PFSK-1 (cell line): Measurements from ENCODE around the gene MYOT.

Source experiments
- FOXP2 ChIP-seq: optimal IDR thresholded peaks from 2 replicates; pipeline ENCODE3; 2011; ENCODE audit warnings: borderline replicate concordance, control low read depth, inconsistent platforms; ENCODE audit not compliant: insufficient read depth; ENCODE audit errors: extremely low read length, extremely low read depth
- POLR2AphosphoS5 ChIP-seq: IDR thresholded peaks from 2 replicates; pipeline ENCODE4 v1.6.1; 2012; ENCODE audit warnings: low read depth, mild to moderate bottlenecking, control low read depth, low read length, moderate library complexity
- SIN3A ChIP-seq: IDR thresholded peaks from 2 replicates; pipeline ENCODE4 v1.6.1; 2012; ENCODE audit warnings: mild to moderate bottlenecking, low read length, moderate library complexity, borderline replicate concordance; ENCODE audit not compliant: insufficient read depth
- TAF1 ChIP-seq: IDR thresholded peaks from 2 replicates; pipeline ENCODE4 v1.6.1; 2012; ENCODE audit warnings: low read length, control low read depth, borderline replicate concordance; ENCODE audit not compliant: insufficient read depth
- TF ChIP-seq, protein P1 (sequence below), 2 experiments: IDR thresholded peaks; 2 replicates each; pipeline versions ENCODE4 v1.6.1 to v1.8.0; 2011 to 2012; ENCODE audit warnings: low read depth in 2 of 2, low read length in 2 of 2, control low read depth in 1 of 2, inconsistent platforms in 1 of 2, mild to moderate bottlenecking in 1 of 2, moderate library complexity in 1 of 2; ENCODE audit not compliant: insufficient read depth in 1 of 2

MYOT gene

GRCh38 chr5:137914758-137915157 is 47.1 kb downstream of the MYOT start:
- TF ChIP-seq SIN3A (no peak), TAF1 (no peak), FOXP2 (no peak), POLR2AphosphoS5 (no peak)

GRCh38 chr5:137916923-137917322 is 49.3 kb downstream of the MYOT start:
- TF ChIP-seq POLR2AphosphoS5, result no peak
- TF ChIP-seq, protein P1, sequence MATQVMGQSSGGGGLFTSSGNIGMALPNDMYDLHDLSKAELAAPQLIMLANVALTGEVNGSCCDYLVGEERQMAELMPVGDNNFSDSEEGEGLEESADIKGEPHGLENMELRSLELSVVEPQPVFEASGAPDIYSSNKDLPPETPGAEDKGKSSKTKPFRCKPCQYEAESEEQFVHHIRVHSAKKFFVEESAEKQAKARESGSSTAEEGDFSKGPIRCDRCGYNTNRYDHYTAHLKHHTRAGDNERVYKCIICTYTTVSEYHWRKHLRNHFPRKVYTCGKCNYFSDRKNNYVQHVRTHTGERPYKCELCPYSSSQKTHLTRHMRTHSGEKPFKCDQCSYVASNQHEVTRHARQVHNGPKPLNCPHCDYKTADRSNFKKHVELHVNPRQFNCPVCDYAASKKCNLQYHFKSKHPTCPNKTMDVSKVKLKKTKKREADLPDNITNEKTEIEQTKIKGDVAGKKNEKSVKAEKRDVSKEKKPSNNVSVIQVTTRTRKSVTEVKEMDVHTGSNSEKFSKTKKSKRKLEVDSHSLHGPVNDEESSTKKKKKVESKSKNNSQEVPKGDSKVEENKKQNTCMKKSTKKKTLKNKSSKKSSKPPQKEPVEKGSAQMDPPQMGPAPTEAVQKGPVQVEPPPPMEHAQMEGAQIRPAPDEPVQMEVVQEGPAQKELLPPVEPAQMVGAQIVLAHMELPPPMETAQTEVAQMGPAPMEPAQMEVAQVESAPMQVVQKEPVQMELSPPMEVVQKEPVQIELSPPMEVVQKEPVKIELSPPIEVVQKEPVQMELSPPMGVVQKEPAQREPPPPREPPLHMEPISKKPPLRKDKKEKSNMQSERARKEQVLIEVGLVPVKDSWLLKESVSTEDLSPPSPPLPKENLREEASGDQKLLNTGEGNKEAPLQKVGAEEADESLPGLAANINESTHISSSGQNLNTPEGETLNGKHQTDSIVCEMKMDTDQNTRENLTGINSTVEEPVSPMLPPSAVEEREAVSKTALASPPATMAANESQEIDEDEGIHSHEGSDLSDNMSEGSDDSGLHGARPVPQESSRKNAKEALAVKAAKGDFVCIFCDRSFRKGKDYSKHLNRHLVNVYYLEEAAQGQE (IDR thresholded peaks at IDR 0.05; ENCODE audit: insufficient read depth in 1 of 2, low read depth in 2 of 2, low read length in 2 of 2), result no peak
- TF ChIP-seq SIN3A, result no peak
- TF ChIP-seq TAF1, result no peak
- no peak for TF ChIP-seq FOXP2

DNA sequence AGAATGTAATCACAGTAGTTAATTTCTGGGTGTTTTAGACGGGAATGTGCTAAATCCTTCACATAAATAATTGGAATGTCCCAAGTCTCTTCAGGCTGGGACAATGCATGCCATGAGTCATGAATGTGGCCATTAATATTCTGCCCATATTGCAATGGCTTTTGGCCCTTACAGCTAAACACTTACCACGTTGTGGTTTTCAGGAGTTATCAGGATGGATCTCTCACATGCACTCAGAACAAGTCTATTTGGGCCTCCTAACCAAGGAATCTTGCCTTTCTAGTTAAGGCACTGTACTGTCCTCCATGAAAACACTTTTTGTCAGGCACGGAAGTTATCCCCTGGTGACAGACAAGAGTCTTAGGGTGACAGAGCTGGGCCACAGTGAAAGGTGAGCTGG is 54.3 kb downstream of the MYOT start:
- TF ChIP-seq POLR2AphosphoS5 (no peak), SIN3A (no peak), FOXP2 (no peak), TAF1 (no peak)
- TF ChIP-seq, protein P1 (IDR thresholded peaks at IDR 0.05; ENCODE audit: insufficient read depth in 1 of 2, low read depth in 2 of 2, low read length in 2 of 2), result no peak

DNA sequence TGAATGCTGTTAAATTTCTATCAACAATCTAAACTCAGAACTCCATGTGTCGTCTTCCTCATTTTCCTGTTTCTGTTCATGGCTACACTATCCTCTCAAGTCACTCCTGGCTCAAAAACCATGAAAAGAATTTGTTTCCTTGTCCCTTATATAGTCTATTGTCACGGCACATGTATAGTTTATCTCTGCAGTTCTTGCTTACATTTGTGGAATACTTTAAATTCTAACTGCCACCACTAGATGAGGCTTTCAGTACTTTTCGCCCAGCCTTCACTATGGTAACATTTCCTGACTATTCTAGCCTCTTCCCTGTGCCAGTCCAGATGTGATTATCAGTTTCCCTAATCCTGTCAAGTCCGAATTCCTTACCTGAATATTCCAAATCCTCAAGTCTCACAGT is 56.2 kb downstream of the MYOT start:
- TF ChIP-seq TAF1, result no peak
- TF ChIP-seq POLR2AphosphoS5, result no peak

- TF ChIP-seq, protein P1 (IDR thresholded peaks at IDR 0.05; ENCODE audit: insufficient read depth in 1 of 2, low read depth in 2 of 2, low read length in 2 of 2), result no peak
- TF ChIP-seq FOXP2 (no peak), POLR2AphosphoS5 (no peak), TAF1 (no peak), SIN3A (no peak)
These were observed 65.1 kb downstream of the MYOT start for GRCh38 chr5:137932800-137933199.

DNA sequence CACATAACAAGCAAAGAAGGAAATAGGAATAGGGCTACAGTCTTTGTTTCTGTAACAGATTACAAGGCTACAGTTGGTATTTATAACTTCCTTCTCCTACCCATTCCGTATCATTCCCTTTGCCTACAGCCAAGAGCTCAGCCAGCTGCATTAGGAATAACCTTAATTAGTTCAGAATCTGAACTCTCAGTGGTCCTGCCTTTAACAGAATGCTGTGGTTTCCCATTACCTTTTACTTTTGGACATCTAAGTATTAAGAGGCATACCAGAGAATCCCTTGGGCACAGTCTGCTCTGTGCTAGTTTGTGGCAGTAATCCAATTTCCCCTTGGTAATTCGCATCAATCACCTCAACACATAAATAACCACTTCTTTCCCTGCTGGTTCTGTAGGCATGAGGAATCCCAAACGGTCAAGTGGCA is 65.8 kb downstream of the MYOT start:
- TF ChIP-seq TAF1 (no peak), POLR2AphosphoS5 (no peak), FOXP2 (no peak), SIN3A (no peak)
- TF ChIP-seq, protein P1 (IDR thresholded peaks at IDR 0.05; ENCODE audit: insufficient read depth in 1 of 2, low read depth in 2 of 2, low read length in 2 of 2), result no peak
